GM23248 (cell line): ENCODE data around the gene LIX1. TPM values are rescaled to one million over a fixed set of nuclear protein-coding genes. Genes with fewer than 3 reads are reported as not detected.
"Not testable (repeated sequence)": the region's sequence is repeated elsewhere in the genome, so short reads cannot be mapped to it uniquely, and the experiment has no call there.

Experiments
- DNase-seq: peaks from one replicate; pipeline ENCODE4 v3.0.0-alpha.2; 2015
- H2AFZ ChIP-seq: fragments of 200-600 bp; sonication (generic); 2 replicates; pipeline ENCODE4 v1.6.1; 2016; ENCODE audit warnings: antibody characterized with exemption
- H3F3A ChIP-seq: fragments of 200-600 bp; sonication (generic); 2 replicates; pipeline ENCODE4 v1.6.1; 2016; ENCODE audit warnings: mild to moderate bottlenecking, antibody characterized with exemption, mixed run types; ENCODE audit not compliant: insufficient read depth
- H3K27ac ChIP-seq: fragments of 200-600 bp; sonication (generic); 2 replicates; pipeline ENCODE4 v1.5.1; 2016; ENCODE audit warnings: mild to moderate bottlenecking
- H3K27me3 ChIP-seq: fragments of 200-600 bp; sonication (generic); replicated peaks from 2 replicates; pipeline ENCODE4 v1.6.1; 2016; ENCODE audit warnings: mild to moderate bottlenecking; ENCODE audit not compliant: insufficient read depth
- H3K36me3 ChIP-seq: fragments of 200-600 bp; sonication (generic); 2 replicates; pipeline ENCODE4 v1.6.1; 2016; ENCODE audit warnings: low read depth, mild to moderate bottlenecking
- H3K4me1 ChIP-seq: fragments of 200-600 bp; sonication (generic); 2 replicates; pipeline ENCODE4 v1.6.1; 2016; ENCODE audit warnings: mild to moderate bottlenecking; ENCODE audit not compliant: insufficient read depth
- H3K4me2 ChIP-seq: fragments of 200-600 bp; sonication (generic); one replicate; pipeline ENCODE4 v1.6.1; 2016; ENCODE audit warnings: mild to moderate bottlenecking; ENCODE audit not compliant: unreplicated experiment
- H3K4me3 ChIP-seq: fragments of 200-600 bp; sonication (generic); 2 replicates; pipeline ENCODE4 v1.5.1; 2016; ENCODE audit warnings: mild to moderate bottlenecking
- H3K79me2 ChIP-seq: fragments of 200-600 bp; sonication (generic); 2 replicates; pipeline ENCODE4 v1.6.1; 2016; ENCODE audit warnings: mild to moderate bottlenecking; ENCODE audit not compliant: insufficient read depth
- H3K9ac ChIP-seq: fragments of 200-600 bp; sonication (generic); 2 replicates; pipeline ENCODE4 v1.6.1; 2016; ENCODE audit warnings: mild to moderate bottlenecking
- H3K9me2 ChIP-seq: fragments of 200-600 bp; sonication (generic); 2 replicates; pipeline ENCODE4 v1.6.1; 2016; ENCODE audit warnings: mixed run types, mild to moderate bottlenecking, moderate library complexity; ENCODE audit not compliant: insufficient read depth
- H3K9me3 ChIP-seq: fragments of 200-600 bp; sonication (generic); one replicate; pipeline ENCODE4 v1.6.1; 2017; ENCODE audit warnings: low read depth
- H4K20me1 ChIP-seq: fragments of 200-600 bp; sonication (generic); 2 replicates; pipeline ENCODE4 v1.6.0; 2016; ENCODE audit not compliant: insufficient read depth
- EZH2 ChIP-seq: fragments of 200-600 bp; sonication (generic); IDR thresholded peaks from 2 replicates; pipeline ENCODE4 v1.6.1; 2018; ENCODE audit warnings: antibody characterized with exemption, mild to moderate bottlenecking; ENCODE audit not compliant: insufficient read depth, poor library complexity, severe bottlenecking
- EZH2phosphoT487 ChIP-seq: fragments of 200-600 bp; sonication (generic); IDR thresholded peaks from 2 replicates; pipeline ENCODE4 v1.6.1; 2018; ENCODE audit warnings: antibody characterized with exemption, moderate library complexity, mild to moderate bottlenecking, low read depth; ENCODE audit not compliant: insufficient read depth
- WGBS, 2 experiments: methylation state at CpG; one replicate each; pipeline ENCODE4 v1.1.6; 2015 to 2017; ENCODE audit warnings: low lambda C conversion rate in 2 of 2, low coverage in 1 of 2; ENCODE audit errors: missing lambda C conversion rate in 2 of 2; 5-methylcytosine and 5-hydroxymethylcytosine counted together
- in situ Hi-C: fragments of 300-500 bp; cut with MboI; formaldehyde crosslinking; loops from 2 replicates; pipeline ENCODE4 v1.15.0; 2020
- polyA plus RNA-seq: library from polyadenylated mRNA; unstranded; fragments of >200 nt; fragmentation: Nextera tagmentation; extraction: Ambion mirVana; gene quantifications from 2 replicates; pipeline ENCODE4 v1.2.1, GENCODE V29; 2016
- total RNA-seq: library from RNA; depleted of rRNA; stranded (reverse); fragments of >200 nt; shearing (Covaris generic); gene quantifications from 2 replicates; pipeline ENCODE4 v1.2.3, GENCODE V29; 2014

Gene LIX1
- total and polyA plus RNA-seq, 2 experiments from 2014 or later: not detected

GRCh38 chr5:97141031-97141430 is 1.4 kb downstream of the LIX1 start:
- Histone ChIP-seq H3K4me3 (no peak overlapping the region), H3K4me2 (no peak overlapping the region), H4K20me1 (no peaks in the 10 kb centered on the region), H3K27ac (no peak overlapping the region), H3K36me3 (no peaks in the 10 kb centered on the region), H3K9me3 (no peaks in the 10 kb centered on the region), H3F3A (no peaks in the 10 kb centered on the region), H3K4me1 (no peaks in the 10 kb centered on the region), H3K27me3 (peaks cover 34% of the 10 kb centered on the region), H2AFZ (no peak overlapping the region), H3K79me2 (no peaks in the 10 kb centered on the region), H3K9me2 (no peaks in the 10 kb centered on the region), H3K9ac (no peak overlapping the region)
- in situ Hi-C loops: loop anchor here (25.0 kb wide), 1 partner anchor 529 kb away; no protein-coding TSS in a partner anchor
- no peak for DNase-seq
- TF ChIP-seq EZH2 (no peak), EZH2phosphoT487 (no peak)
- 45 to 61% methylated on average over 4 of the region's 4 CpGs for WGBS, 2 experiments

- H3K9ac ChIP-seq, DNase-seq, H3K9me3 ChIP-seq, H3K4me2 ChIP-seq, H4K20me1 ChIP-seq, H2AFZ ChIP-seq, H3K27ac ChIP-seq, H3K36me3 ChIP-seq, H3K79me2 ChIP-seq, H3K9me2 ChIP-seq, H3F3A ChIP-seq, H3K4me1 ChIP-seq, H3K4me3 ChIP-seq: not testable (repeated sequence)
- H3K27me3 ChIP-seq: peaks cover 34% of the 10 kb centered on the region
- WGBS, 2 experiments: 5 to 19% methylated on average over 1 of the region's 1 CpG
- in situ Hi-C loops: loop anchor here (25.0 kb wide), 1 partner anchor 528 kb away; no protein-coding TSS in a partner anchor
Measured at GRCh38 chr5:97140250-97140649, 2.2 kb downstream of the LIX1 start.

- H3K4me2 ChIP-seq: no peak overlapping the region
- no peak for DNase-seq
- TF ChIP-seq EZH2 (no peak), EZH2phosphoT487 (no peak)
- no peak overlapping the region for H2AFZ ChIP-seq
- no peak overlapping the region for H3K27ac ChIP-seq
- no peaks in the 10 kb centered on the region; the same call in 1 of the 2 replicates for H3F3A ChIP-seq
- no peak overlapping the region for H3K4me3 ChIP-seq
- H3K9ac ChIP-seq: no peak overlapping the region
- H4K20me1 ChIP-seq: no peaks in the 10 kb centered on the region
- no peaks in the 10 kb centered on the region for H3K79me2 ChIP-seq
- peaks cover 27% of the 10 kb centered on the region for H3K27me3 ChIP-seq
- H3K9me2 ChIP-seq: no peaks in the 10 kb centered on the region
- H3K4me1 ChIP-seq: peaks cover 7% of the 10 kb centered on the region
- no peaks in the 10 kb centered on the region for H3K9me3 ChIP-seq
- in situ Hi-C loops: loop anchor here (25.0 kb wide), 1 partner anchor 524 kb away; no protein-coding TSS in a partner anchor
- 33 to 36% methylated on average over 4 of the region's 4 CpGs for WGBS, 2 experiments
- no peaks in the 10 kb centered on the region for H3K36me3 ChIP-seq
Measured at GRCh38 chr5:97136475-97136874, 5.9 kb downstream of the LIX1 start.

GRCh38 chr5:97135868-97136267 is 6.5 kb downstream of the LIX1 start:
- no peaks in the 10 kb centered on the region for H3K79me2 ChIP-seq
- peaks cover 13% of the 10 kb centered on the region for H3K4me1 ChIP-seq
- no peak for DNase-seq
- peaks cover 22% of the 10 kb centered on the region for H3K27me3 ChIP-seq
- no peak overlapping the region for H3K4me3 ChIP-seq
- H3K9me2 ChIP-seq: no peaks in the 10 kb centered on the region
- no peaks in the 10 kb centered on the region for H3K9me3 ChIP-seq
- H3K36me3 ChIP-seq: no peaks in the 10 kb centered on the region
- TF ChIP-seq EZH2phosphoT487: no peak
- H3K27ac ChIP-seq: no peak overlapping the region
- in situ Hi-C loops: loop anchor here (25.0 kb wide), 1 partner anchor 524 kb away; no protein-coding TSS in a partner anchor
- no peaks in the 10 kb centered on the region for H4K20me1 ChIP-seq
- no peak overlapping the region for H3K9ac ChIP-seq
- H3K4me2 ChIP-seq: no peak overlapping the region
- WGBS, 2 experiments: 59 to 69% methylated on average over 4 of the region's 4 CpGs
- H2AFZ ChIP-seq: no peak overlapping the region
- no peaks in the 10 kb centered on the region; the same call in 1 of the 2 replicates for H3F3A ChIP-seq

GRCh38 chr5:97134634-97135033 is 7.8 kb downstream of the LIX1 start:
- no peak overlapping the region for H3K4me2 ChIP-seq
- H3K4me3 ChIP-seq: no peak overlapping the region
- no peak overlapping the region for H3K9ac ChIP-seq
- H2AFZ ChIP-seq: no peak overlapping the region
- DNase-seq: no peak
- peaks cover 16% of the 10 kb centered on the region for H3K4me1 ChIP-seq
- H3K36me3 ChIP-seq: no peaks in the 10 kb centered on the region
- H3K9me2 ChIP-seq: no peaks in the 10 kb centered on the region
- WGBS, 2 experiments: 84 to 96% methylated on average over 3 of the region's 3 CpGs
- in situ Hi-C loops: loop anchor here (25.0 kb wide), 1 partner anchor 522 kb away; no protein-coding TSS in a partner anchor
- H3F3A ChIP-seq: no peaks in the 10 kb centered on the region; the same call in 1 of the 2 replicates
- H3K79me2 ChIP-seq: no peaks in the 10 kb centered on the region
- no peaks in the 10 kb centered on the region for H4K20me1 ChIP-seq
- TF ChIP-seq EZH2phosphoT487: no peak
- no peak for TF ChIP-seq EZH2
- no peaks in the 10 kb centered on the region for H3K9me3 ChIP-seq
- no peak overlapping the region for H3K27ac ChIP-seq
- 0 out of 2 replicates have a peak, but pooled peaks cover 10% of the 10 kb centered on the region for H3K27me3 ChIP-seq
